ENCODE data around the gene EIF2D.

Gene EIF2D

DNA sequence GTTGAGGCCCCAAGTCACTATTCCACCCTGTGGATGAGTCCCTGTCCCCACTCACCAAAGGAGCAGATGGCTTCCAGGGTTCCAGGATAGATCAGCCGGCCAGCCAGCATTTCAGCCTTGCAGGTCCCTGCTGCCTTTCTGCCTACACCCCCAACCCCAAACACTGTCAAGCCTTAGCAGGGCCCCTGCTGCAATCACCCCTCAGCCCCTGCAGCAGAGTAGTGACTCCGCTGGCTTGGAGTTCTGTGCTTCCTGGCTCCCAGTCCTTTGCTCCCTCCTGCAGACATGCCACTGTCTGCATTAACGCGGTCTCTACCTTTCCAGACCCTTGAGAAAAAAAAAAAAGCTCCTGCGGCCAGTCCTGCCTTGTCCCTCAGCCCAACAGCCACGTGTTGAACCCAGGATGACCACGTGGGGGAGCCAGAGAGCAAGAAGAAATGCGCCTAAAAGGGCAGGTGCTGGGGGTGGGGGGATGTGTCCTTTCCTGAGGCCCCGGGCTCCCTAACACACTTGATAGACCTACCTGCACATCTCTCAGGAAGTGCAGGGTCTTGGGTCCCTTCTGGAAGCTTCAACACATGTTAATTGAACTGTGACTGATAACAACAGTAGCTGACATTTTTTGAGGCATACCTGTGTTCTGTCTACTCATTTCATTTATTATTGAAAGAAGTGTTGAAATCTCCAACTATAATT is 67.6 kb downstream of the EIF2D start:
- peak; percentile 90 for DNase-seq
